ENCODE measurements around the gene MLPH. TPM values are rescaled to one million over a fixed set of nuclear protein-coding genes. Genes with fewer than 3 reads are reported as not detected.
"Not testable (repeated sequence)": the region's sequence is repeated elsewhere in the genome, so short reads cannot be mapped to it uniquely, and the experiment has no call there.

MLPH gene
- total RNA-seq, 2 donors from 2014 or later = not detected

DNA sequence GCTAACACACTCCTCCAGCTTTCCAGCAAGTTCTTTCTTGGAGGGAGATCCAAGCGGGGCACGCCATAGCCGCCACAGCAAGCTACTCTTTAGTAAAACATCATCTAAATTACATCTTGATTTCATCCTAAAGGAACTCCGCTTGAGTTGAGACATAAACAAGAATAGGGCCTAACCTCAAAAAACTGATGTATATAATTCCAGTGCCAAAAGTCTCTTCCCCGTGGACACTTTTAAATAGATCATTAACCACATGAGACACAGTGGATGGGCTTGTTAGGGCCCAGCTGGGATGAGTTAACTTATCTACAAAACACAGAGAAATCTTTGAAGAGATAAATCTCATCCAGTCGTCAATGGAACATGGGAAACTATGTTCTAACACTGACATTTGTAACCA lies 20.8 kb upstream of the MLPH start:
- no peak for DNase-seq (ENCODE audit: low spot score)
- H3K27ac Mint-ChIP-seq = no peak overlapping the region
- no peaks in the 10 kb centered on the region for H3K36me3 Mint-ChIP-seq
- H3K4me3 Mint-ChIP-seq = no peak overlapping the region
- no peaks in the 10 kb centered on the region for H3K9me3 Mint-ChIP-seq
- ATAC-seq = no peak
- H3K27me3 Mint-ChIP-seq = peaks cover 11 to 24% of the 10 kb centered on the region in 2 donors
- peaks cover 0 to 4% of the 10 kb centered on the region in 2 donors for H3K4me1 Mint-ChIP-seq (ENCODE audit: low read depth in 2 of 2)

DNA sequence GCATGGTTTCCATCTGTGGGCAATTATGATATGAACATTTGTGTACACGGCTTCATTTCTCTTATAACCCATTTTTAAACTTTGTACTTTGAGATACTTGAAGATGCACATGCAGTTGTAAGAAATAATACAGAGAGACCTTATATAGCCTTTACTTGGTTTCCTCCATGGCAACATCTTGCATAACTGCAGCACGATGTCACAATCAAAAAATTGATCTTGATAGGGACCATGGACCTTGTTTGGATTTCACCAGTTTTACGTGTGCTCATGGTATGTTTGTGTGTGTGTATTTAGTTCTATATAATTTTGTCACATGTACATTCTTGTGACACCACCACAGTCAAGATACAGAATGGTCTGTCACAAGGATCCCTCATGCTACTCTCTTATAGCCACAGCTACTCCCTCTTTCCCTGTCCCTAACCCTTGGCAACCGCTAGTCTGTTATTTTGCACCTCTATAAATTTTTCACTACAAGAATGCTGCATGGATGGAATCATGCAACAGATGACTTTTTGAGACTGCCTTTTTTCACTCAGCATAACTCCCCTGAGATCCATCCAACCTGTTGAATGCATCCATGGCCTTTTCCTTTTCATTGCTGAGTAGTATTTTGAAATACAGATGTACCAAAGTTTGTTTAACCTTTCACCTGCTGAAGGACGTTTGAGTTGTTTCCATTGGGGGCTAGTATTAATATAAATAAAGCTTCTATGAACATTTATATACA lies 19.4 kb upstream of the MLPH start:
- DNase-seq (ENCODE audit: low spot score) (no peak), ATAC-seq (no peak)
- H3K36me3 Mint-ChIP-seq = no peaks in the 10 kb centered on the region
- H3K4me3 Mint-ChIP-seq = no peak overlapping the region
- no peak overlapping the region for H3K27ac Mint-ChIP-seq
- H3K9me3 Mint-ChIP-seq = no peaks in the 10 kb centered on the region
- H3K4me1 Mint-ChIP-seq (ENCODE audit: low read depth in 2 of 2) = peaks cover 0 to 4% of the 10 kb centered on the region in 2 donors
- H3K27me3 Mint-ChIP-seq = peaks cover 11 to 19% of the 10 kb centered on the region in 2 donors

DNA sequence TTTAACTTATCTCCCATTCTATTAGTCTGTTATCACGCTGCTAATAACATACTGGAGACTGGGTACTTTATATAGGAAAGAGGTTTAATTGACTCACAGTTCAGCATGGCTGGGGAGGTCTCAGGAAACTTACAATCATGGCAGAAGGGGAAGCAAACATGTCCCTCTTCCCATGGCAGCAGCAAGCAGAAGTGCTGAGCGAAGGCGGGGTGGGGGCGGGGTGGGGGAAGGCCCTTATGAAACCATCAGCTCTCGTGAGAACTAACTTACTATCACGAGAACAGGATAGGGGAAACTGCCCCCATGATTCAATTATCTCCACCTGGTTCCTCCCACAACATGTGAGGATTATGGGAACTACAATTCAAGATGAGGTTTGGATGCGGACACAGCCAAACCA lies 17.6 kb upstream of the MLPH start:
- ATAC-seq; H3K9me3 Mint-ChIP-seq; H3K36me3 Mint-ChIP-seq; DNase-seq (ENCODE audit: low spot score); H3K27ac Mint-ChIP-seq; H3K4me3 Mint-ChIP-seq; H3K4me1 Mint-ChIP-seq (ENCODE audit: low read depth in 2 of 2): not testable (repeated sequence)
- peaks cover 11 to 19% of the 10 kb centered on the region in 2 donors for H3K27me3 Mint-ChIP-seq

DNA sequence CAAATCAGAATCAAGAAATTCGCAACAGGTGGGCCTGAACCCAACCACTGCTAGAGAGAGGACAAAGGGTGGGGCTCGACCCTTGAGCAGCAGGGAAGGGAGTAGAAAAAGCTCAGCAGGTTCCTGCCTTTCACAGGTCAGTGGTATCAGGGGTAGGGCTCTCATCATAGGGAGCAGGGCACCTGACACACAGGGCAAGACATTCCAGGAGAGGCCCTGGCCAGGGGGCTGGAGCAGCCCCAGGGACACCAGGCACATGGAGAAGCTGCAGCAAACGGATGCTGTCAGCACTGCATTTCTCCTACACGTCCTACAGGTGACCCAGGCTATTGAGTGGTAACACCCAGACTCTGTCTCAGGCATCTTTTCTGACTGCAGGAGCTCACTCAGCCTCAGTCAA lies 17.2 kb upstream of the MLPH start:
- DNase-seq (ENCODE audit: low spot score) (no peak), ATAC-seq (no peak)
- Mint-ChIP-seq H3K9me3 (no peaks in the 10 kb centered on the region), H3K4me1 (ENCODE audit: low read depth in 2 of 2) (peaks cover 0 to 4% of the 10 kb centered on the region in 2 donors), H3K4me3 (no peak overlapping the region), H3K36me3 (no peaks in the 10 kb centered on the region), H3K27me3 (peaks cover 11 to 19% of the 10 kb centered on the region in 2 donors), H3K27ac (no peak overlapping the region)

DNA sequence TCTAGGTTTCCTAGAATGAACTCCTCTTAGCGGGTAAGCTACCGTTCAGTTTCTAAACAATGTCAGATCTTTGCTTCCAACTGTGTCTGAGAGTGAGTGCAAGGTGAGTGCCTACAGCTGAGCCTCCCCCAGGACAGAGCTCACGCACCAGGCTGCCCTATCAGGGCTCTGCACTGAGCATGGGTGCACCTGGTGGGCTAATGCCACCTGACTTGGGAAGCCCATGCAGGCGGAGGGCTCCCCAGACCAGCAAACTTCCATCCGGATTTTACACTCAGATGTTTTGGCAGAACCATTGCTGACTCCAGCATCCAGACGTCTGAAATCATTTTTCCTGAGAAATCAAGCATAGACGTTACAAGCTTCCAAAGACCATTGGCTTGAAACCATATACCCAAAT lies 16.1 kb upstream of the MLPH start:
- Mint-ChIP-seq H3K27me3 (peaks cover 12 to 19% of the 10 kb centered on the region in 2 donors), H3K9me3 (no peaks in the 10 kb centered on the region), H3K36me3 (no peaks in the 10 kb centered on the region), H3K4me3 (no peak overlapping the region), H3K27ac (no peak overlapping the region), H3K4me1 (ENCODE audit: low read depth in 2 of 2) (peaks cover 0 to 2% of the 10 kb centered on the region in 2 donors)
- DNase-seq (ENCODE audit: low spot score) (no peak), ATAC-seq (no peak)

DNA sequence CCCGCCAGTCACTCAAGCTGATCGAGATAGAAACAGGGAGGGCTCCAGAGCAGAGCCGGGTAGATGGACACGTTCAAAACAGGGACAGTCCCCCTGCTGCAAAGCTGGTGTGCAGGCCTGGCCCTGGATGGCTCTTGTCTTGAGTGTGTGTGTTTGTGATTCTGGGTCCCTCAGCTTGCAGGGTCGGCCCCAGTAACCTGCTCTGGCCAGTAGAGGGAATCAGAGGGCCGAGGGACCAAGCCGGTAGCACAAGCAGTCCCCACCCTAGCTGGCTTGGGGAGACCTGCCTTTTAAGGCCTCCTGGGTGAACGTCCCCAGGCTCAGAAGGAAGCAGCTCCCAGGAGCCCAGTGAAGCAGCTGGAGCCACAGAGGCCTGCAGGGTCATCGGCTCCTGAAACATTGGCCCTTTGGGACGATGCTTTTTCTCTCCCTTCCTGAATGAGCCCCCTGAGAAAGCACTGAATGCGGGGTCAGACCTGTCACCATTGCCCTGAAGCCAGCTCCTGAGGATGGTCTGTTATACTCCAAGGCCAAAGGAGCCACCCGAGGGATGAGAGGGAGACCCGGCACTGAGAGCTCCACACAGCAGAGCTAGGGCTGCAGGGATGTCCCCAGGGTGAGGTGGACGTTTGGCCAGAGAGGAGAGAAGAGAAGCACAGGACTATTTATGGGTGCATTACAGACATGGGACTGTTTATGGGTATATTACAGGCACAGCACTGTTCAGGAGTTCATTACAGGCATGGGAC lies 15.4 kb upstream of the MLPH start:
- Mint-ChIP-seq H3K9me3 (no peaks in the 10 kb centered on the region), H3K4me1 (ENCODE audit: low read depth in 2 of 2) (peaks cover 4% of the 10 kb centered on the region in 2 donors), H3K36me3 (no peaks in the 10 kb centered on the region), H3K27ac (no peak overlapping the region), H3K27me3 (peaks cover 18 to 26% of the 10 kb centered on the region in 2 donors), H3K4me3 (no peak overlapping the region)
- ATAC-seq (no peak), DNase-seq (ENCODE audit: low spot score) (no peak)

DNA sequence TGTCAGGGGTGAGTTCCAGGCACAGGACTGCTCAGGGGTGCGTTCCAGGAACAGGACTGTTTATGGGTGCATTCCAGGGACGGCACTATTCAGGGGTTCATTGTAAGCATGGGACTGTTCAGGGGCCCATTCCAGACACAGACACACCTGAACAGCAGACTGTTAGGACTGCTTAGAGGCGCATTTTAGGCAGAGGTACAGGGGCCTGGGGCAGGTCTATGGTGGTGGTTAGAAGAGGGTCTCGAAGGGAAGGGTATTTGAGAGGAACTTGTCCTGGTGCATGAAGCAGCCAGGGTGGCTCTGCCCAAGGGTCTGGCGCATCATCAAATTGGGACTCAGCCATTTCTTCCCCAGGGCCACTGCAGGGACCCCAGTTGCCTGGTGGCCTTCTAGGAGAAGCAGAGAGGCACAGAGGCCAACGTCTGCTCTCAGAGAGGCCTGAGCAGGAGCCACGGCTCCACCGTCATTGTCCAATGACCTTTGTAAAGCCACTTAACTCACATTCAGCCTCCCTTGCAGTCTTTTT lies 14.8 kb upstream of the MLPH start:
- peaks cover 4% of the 10 kb centered on the region in 2 donors for H3K4me1 Mint-ChIP-seq (ENCODE audit: low read depth in 2 of 2)
- no peak overlapping the region for H3K27ac Mint-ChIP-seq
- H3K36me3 Mint-ChIP-seq = no peaks in the 10 kb centered on the region
- no peak overlapping the region for H3K4me3 Mint-ChIP-seq
- no peak for ATAC-seq
- H3K27me3 Mint-ChIP-seq = peaks cover 20 to 33% of the 10 kb centered on the region in 2 donors
- no peak for DNase-seq (ENCODE audit: low spot score)
- no peaks in the 10 kb centered on the region for H3K9me3 Mint-ChIP-seq

DNA sequence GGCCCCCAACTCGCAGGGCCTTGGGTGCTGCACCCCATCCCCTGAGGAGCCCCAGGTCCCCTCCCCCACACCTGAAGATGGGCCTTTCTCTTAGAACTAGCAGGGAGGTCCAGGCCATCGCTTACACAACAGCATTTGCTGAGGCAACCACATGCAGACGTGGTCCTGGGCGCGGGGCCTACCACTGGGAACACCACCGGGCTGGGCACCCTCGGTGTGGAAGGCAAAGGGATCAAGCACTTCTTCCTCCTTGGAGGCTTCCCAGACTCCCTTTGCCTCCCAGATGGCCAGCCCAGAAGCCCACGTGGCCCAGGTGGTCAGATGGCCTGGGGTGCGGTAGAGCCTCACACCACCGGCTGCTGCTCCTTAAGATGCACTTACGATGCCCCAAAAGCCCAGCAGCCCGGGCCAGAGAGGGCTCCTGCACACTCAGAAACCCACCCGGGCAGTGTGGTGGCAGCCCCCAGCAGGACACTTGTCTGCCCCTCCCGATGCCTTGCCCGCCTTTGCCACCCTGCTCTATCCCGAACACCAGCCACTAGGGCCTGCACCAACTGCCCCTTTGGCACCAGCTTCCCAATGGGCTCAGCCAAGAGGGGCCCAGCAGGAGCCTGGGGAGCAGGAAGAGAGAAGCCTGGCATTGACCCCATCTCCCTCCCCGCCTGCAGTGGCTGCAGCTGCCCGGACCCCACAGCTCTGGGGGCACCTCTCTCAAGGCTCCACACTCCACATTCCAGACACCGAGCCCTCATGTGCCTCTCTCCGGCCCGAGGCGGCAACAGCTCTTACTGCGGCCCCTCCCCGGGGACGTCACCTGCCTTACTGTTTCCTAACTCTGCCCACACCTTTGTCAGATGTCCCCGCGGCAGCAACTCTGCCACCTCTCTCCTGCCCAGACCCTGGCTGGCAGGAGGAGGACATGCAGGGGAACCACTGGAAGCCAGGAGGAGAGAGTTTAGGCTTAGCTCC lies 13.9 kb upstream of the MLPH start:
- Mint-ChIP-seq H3K9me3 (no peaks in the 10 kb centered on the region), H3K27ac (no peak overlapping the region), H3K4me3 (no peak overlapping the region), H3K4me1 (ENCODE audit: low read depth in 2 of 2) (peaks cover 4% of the 10 kb centered on the region in 2 donors), H3K27me3 (peaks cover 25 to 41% of the 10 kb centered on the region in 2 donors), H3K36me3 (no peaks in the 10 kb centered on the region)
- no peak for DNase-seq (ENCODE audit: low spot score)
- ATAC-seq = no peak

GRCh38 chr2:237473878-237474441 lies 13.1 kb upstream of the MLPH start:
- peaks cover 4% of the 10 kb centered on the region in 2 donors for H3K4me1 Mint-ChIP-seq (ENCODE audit: low read depth in 2 of 2)
- ATAC-seq = no peak
- peaks cover 32 to 45% of the 10 kb centered on the region in 2 donors for H3K27me3 Mint-ChIP-seq

GRCh38 chr2:237474442-237474911 lies 12.6 kb upstream of the MLPH start:
- no peaks in the 10 kb centered on the region for H3K9me3 Mint-ChIP-seq
- no peaks in the 10 kb centered on the region for H3K36me3 Mint-ChIP-seq
- H3K27ac Mint-ChIP-seq = peak overlapping the region; percentile 74 to 87
- ATAC-seq (no peak), DNase-seq (ENCODE audit: low spot score) (no peak)
- peak overlapping the region; percentile 85 for H3K4me3 Mint-ChIP-seq
- peaks cover 34 to 44% of the 10 kb centered on the region in 2 donors for H3K27me3 Mint-ChIP-seq
- peaks cover 4% of the 10 kb centered on the region in 2 donors for H3K4me1 Mint-ChIP-seq (ENCODE audit: low read depth in 2 of 2)

More at GRCh38 chr2:237473878-237474441, 13.1 kb upstream of the MLPH start:
- H3K27ac Mint-ChIP-seq = no peak overlapping the region
- H3K4me3 Mint-ChIP-seq = no peak overlapping the region
- H3K36me3 Mint-ChIP-seq = no peaks in the 10 kb centered on the region
- DNase-seq (ENCODE audit: low spot score) = no peak
- no peaks in the 10 kb centered on the region for H3K9me3 Mint-ChIP-seq

DNA sequence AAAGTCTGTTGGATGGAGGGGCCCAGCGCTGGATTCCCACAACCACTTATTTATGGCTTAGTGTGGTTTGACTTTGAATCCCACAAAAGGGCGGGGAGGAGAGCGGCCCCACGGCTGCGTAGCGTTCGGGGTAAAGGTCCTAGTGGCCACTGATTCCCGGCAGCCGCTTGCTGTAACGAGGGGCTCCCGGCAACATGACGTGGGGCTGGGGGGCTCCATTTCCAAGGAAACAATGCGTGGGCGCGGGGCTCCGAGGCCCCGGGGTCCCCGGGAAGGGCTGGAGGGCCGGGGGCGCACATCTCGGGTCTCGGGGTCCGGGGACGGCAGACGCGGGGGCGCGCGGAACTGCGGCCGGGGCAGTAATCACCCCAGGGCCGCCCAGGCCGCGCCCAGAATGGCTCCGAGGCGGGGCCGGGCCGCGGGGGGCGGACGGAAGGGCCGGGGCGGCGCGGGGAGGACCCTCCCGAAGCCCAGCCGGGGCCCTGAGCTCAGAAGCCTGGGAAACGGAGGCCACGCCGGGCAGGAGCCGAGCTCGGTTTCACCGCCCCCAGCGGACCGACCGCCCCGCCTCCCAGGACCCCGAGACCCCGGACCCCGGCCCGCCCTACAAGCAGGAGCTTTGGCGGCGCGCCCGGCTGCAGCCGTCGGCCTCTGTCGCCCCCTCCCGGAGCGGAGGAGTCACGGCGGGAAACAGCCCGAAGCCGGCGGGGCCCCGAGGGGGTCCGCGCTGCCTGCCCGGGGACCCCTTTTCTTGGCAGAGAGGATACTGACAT lies 11.9 kb upstream of the MLPH start:
- H3K36me3 Mint-ChIP-seq = no peaks in the 10 kb centered on the region
- ATAC-seq = peak; percentile 91 to 92
- DNase-seq (ENCODE audit: low spot score) = peak; percentile 82

GRCh38 chr2:237475704-237476141 lies 11.3 kb upstream of the MLPH start:
- peaks cover 4% of the 10 kb centered on the region in 2 donors for H3K4me1 Mint-ChIP-seq (ENCODE audit: low read depth in 2 of 2)
- H3K4me3 Mint-ChIP-seq = peak overlapping the region; percentile 81
- DNase-seq (ENCODE audit: low spot score) = no peak
- no peaks in the 10 kb centered on the region for H3K9me3 Mint-ChIP-seq
- no peaks in the 10 kb centered on the region for H3K36me3 Mint-ChIP-seq
- H3K27me3 Mint-ChIP-seq = peaks cover 33 to 39% of the 10 kb centered on the region in 2 donors
- H3K27ac Mint-ChIP-seq = peak overlapping the region in 1 of 2 donors; percentile 58
- ATAC-seq = peak in 1 of 2 donors; percentile 39

More for the DNA sequence above, 11.9 kb upstream of the MLPH start:
- Mint-ChIP-seq H3K27ac (peak overlapping the region; percentile 74 to 87), H3K4me3 (peak overlapping the region; percentile 85), H3K27me3 (peaks cover 33 to 41% of the 10 kb centered on the region in 2 donors), H3K4me1 (ENCODE audit: low read depth in 2 of 2) (peaks cover 4% of the 10 kb centered on the region in 2 donors), H3K9me3 (no peaks in the 10 kb centered on the region)

Measured in natural killer cell treated with Interleukin-12 subunit alpha and Interleukin-12 subunit beta and Interleukin-15 and Interleukin-18, amount 100 ng/mL, for 72 hours (primary cell).